ENCODE results near the gene VAV3. TPM values are rescaled to one million over a fixed set of nuclear protein-coding genes. Genes with fewer than 3 reads are reported as not detected.

Gene VAV3
- polyA plus RNA-seq, 1 experiment: not detected

DNA sequence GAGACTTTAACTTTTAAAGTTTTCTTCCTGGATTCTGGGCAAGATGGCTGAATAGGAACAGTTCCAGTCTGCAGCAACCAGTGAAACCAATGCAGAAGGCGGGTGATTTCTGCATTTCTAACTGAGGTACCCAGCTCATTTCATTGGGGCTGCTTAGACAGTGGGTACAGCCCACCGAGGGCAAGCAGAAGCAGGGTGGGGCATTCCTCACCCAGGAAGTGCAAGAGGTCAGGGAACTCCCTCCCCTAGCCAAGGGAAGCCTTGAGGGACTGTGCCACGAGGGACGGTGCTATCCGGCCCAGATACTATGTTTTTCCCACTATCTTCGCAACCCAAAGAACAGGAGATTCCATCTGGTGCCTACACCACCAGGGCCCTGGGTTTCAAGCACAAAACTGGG, 121.0 kb downstream of the VAV3 start:
- H3K27me3 ChIP-seq (ENCODE audit: control insufficient read depth, insufficient read depth, low read length): no peaks in the 10 kb centered on the region
- ChIA-PET CTCF (interaction anchor here (1.4 kb wide), 1 partner anchor 282 kb away, joined by 5 read pairs; no protein-coding TSS in a partner anchor), POLR2A (no interaction called here)
- TF ChIP-seq, protein P1, sequence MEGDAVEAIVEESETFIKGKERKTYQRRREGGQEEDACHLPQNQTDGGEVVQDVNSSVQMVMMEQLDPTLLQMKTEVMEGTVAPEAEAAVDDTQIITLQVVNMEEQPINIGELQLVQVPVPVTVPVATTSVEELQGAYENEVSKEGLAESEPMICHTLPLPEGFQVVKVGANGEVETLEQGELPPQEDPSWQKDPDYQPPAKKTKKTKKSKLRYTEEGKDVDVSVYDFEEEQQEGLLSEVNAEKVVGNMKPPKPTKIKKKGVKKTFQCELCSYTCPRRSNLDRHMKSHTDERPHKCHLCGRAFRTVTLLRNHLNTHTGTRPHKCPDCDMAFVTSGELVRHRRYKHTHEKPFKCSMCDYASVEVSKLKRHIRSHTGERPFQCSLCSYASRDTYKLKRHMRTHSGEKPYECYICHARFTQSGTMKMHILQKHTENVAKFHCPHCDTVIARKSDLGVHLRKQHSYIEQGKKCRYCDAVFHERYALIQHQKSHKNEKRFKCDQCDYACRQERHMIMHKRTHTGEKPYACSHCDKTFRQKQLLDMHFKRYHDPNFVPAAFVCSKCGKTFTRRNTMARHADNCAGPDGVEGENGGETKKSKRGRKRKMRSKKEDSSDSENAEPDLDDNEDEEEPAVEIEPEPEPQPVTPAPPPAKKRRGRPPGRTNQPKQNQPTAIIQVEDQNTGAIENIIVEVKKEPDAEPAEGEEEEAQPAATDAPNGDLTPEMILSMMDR (IDR thresholded peaks at IDR 0.05; ENCODE audit: insufficient read depth, low read depth, low read length): no peak
- DNase-seq (ENCODE audit: low read depth): no peak
- no peaks in the 10 kb centered on the region for H3K36me3 ChIP-seq (ENCODE audit: control insufficient read depth, insufficient read depth, low read length)
- H3K4me3 ChIP-seq (ENCODE audit: low read depth, low read length): no peak overlapping the region

DNA sequence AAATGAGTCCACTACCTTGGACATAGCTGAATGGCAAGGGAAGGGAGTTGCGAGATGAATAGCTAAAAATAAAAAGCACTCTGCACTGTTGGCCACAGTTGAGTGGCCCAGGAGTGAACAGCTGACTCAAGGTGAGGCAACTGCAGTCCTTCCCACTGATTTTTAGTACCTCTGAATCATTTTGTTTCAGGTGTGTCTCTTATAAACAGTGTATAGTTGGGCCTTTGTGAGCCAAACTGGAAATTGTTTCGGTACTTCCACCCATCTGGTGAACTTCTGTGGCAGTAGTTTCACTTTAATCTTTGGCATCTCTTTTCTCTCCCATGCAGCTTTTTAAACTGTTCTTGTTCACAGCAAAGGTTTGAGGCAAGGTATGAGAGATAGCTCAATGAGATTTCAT, 122.7 kb downstream of the VAV3 start:
- TF ChIP-seq, protein P1 (IDR thresholded peaks at IDR 0.05; ENCODE audit: insufficient read depth, low read depth, low read length): no peak
- ChIA-PET CTCF (no interaction called here), POLR2A (no interaction called here)
- no peaks in the 10 kb centered on the region for H3K27me3 ChIP-seq (ENCODE audit: control insufficient read depth, insufficient read depth, low read length)
- no peak overlapping the region for H3K4me3 ChIP-seq (ENCODE audit: low read depth, low read length)
- no peak for DNase-seq (ENCODE audit: low read depth)
- H3K36me3 ChIP-seq (ENCODE audit: control insufficient read depth, insufficient read depth, low read length): no peaks in the 10 kb centered on the region

DNA sequence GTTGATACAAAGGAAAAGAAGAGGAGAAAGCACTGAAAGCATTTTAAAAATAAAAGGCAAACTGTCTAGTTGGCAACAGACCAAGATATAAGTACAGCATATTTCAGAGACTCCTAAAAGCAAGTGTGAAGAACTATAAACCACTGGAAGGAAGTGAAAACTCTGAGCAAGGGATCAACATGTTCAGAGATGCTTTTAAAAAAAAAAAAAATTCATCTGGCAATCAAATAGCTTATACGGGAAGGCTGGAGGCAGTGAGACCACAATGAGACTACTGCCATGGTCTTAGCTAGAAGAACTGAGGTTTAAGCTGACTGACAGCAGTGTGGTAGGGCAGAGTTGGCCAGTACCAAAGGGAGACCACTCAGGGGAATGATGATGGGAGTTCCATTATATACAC, 124.3 kb downstream of the VAV3 start:
- ChIA-PET CTCF (interaction anchor here (0.6 to 1.1 kb wide), 3 partner anchors 13 to 208 kb away, joined by 3 read pairs; no protein-coding TSS in a partner anchor), POLR2A (no interaction called here)
- Histone ChIP-seq H3K27me3 (ENCODE audit: control insufficient read depth, insufficient read depth, low read length) (no peaks in the 10 kb centered on the region), H3K36me3 (ENCODE audit: control insufficient read depth, insufficient read depth, low read length) (no peaks in the 10 kb centered on the region), H3K4me3 (ENCODE audit: low read depth, low read length) (no peak overlapping the region)
- TF ChIP-seq, protein P1 (IDR thresholded peaks at IDR 0.05; ENCODE audit: insufficient read depth, low read depth, low read length): no peak
- no peak for DNase-seq (ENCODE audit: low read depth)

DNA sequence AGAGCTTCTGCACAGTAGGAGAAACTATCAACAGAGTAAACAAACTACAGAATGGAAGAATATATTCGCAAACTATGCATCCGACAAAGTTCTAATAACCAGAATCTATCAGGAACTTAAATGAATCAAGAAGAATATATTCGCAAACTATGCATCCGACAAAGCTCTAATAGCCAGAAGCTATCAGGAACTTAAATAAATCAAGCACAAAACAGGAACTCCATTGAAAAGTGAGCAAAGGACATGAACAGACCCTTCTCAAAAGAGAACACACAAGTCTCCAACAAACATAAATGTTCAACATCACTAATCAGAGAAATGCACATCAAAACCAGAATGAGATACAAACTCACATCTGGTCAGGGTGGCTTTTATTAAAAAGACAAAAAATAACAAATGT, 126.9 kb downstream of the VAV3 start:
- DNase-seq (ENCODE audit: low read depth): no peak
- H3K4me3 ChIP-seq (ENCODE audit: low read depth, low read length): no peak overlapping the region
- POLR2A ChIA-PET: no interaction called here
- TF ChIP-seq, protein P1 (IDR thresholded peaks at IDR 0.05; ENCODE audit: insufficient read depth, low read depth, low read length): no peak
- CTCF ChIA-PET: no interaction called here
- no peaks in the 10 kb centered on the region for H3K36me3 ChIP-seq (ENCODE audit: control insufficient read depth, insufficient read depth, low read length)
- H3K27me3 ChIP-seq (ENCODE audit: control insufficient read depth, insufficient read depth, low read length): no peaks in the 10 kb centered on the region

DNA sequence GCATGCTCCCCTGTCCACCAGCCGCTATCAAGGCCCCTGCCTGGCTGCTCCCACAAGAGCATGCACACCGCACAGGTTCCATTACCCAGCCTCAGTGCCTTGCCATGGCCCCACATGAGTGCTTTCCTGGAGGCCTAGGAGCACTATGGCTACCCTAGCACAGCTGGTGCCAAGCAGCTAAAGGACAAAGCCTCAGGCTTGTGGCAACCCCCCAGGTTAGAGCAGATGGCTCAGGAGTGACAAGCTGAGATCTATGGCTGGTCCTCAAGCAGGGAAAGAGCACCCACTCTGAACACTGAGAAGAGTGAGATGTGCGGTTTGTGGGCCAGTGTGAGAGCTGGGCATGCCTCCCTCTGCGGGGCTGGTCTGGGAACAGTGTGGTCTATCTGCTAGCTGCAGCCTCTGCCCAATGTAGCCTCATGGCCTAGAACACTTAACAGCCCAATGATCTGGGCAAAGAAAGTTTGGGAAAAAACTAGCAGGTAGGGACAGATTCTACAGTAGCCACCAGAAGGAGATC, 129.8 kb downstream of the VAV3 start:
- TF ChIP-seq, protein P1 (IDR thresholded peaks at IDR 0.05; ENCODE audit: insufficient read depth, low read depth, low read length): no peak
- Histone ChIP-seq H3K36me3 (ENCODE audit: control insufficient read depth, insufficient read depth, low read length) (no peaks in the 10 kb centered on the region), H3K27me3 (ENCODE audit: control insufficient read depth, insufficient read depth, low read length) (no peaks in the 10 kb centered on the region), H3K4me3 (ENCODE audit: low read depth, low read length) (no peak overlapping the region)
- no peak for DNase-seq (ENCODE audit: low read depth)
- ChIA-PET CTCF (interaction anchor here (1.7 kb wide), 1 partner anchor 290 kb away, joined by 5 read pairs; no protein-coding TSS in a partner anchor), POLR2A (no interaction called here)

Data from BJ (cell line).